B cell (primary cell): ENCODE measurements around the gene CREB3.

ENCODE experiments used
- CTCF ChIP-seq: fragments of 200-600 bp; IDR thresholded peaks from one replicate; pipeline ENCODE4 v1.8.0; 2022; ENCODE audit warnings: antibody characterized with exemption, mild to moderate bottlenecking
- EZH2 ChIP-seq: IDR thresholded peaks from 2 replicates; pipeline ENCODE4 v1.6.1; 2012; ENCODE audit warnings: borderline replicate concordance, low read depth, mild to moderate bottlenecking, moderate library complexity, low read length; ENCODE audit not compliant: insufficient read depth, poor library complexity, severe bottlenecking

GRCh38 chr9:35713578-35713977, 18.9 kb upstream of the CREB3 start:
- TF ChIP-seq CTCF (no peak), EZH2 (no peak)
